GM12878 (cell line): ENCODE measurements around the gene PRKCD. TPM values are rescaled to one million over a fixed set of nuclear protein-coding genes. Genes with fewer than 3 reads are reported as not detected.

ENCODE experiments used
- ATAC-seq: fragments of 200-7000 bp; cut with Tn5 transposase; 3 replicates; pipeline ENCODE4 v1.9.1; 2020; ENCODE audit warnings: mild to moderate bottlenecking, moderate library complexity
- BruUV-seq: library from RNA; stranded (reverse); fragments of 400-500 nt; replicated peaks from 2 replicates; lab custom pipeline; 2021; lab: Mats Ljungman, UMichigan
- CTCF ChIA-PET: fragments of 300-600 bp; sonication (Branson Sonifier 250); formaldehyde crosslinking; extraction: SDS; loops from one replicate; lab custom pipeline; 2021; ENCODE audit warnings: inconsistent platforms; lab: Yijun Ruan, JAX
- POLR2A ChIA-PET: fragments of 350-600 bp; formaldehyde crosslinking; extraction: SDS; loops from one replicate; lab custom pipeline; 2021; ENCODE audit warnings: inconsistent platforms; lab: Charles Lee
- RAD21 ChIA-PET: fragments of 300-600 bp; sonication (Branson Sonifier 250); formaldehyde crosslinking; loops from one replicate; lab custom pipeline; 2023; ENCODE audit warnings: antibody characterized with exemption; ENCODE audit not compliant: unreplicated experiment; lab: Charles Lee
- SMC1A ChIA-PET: fragments of 300-600 bp; sonication (Branson Sonifier 250); formaldehyde crosslinking; loops from one replicate; lab custom pipeline; 2023; ENCODE audit not compliant: unreplicated experiment, uncharacterized antibody; lab: Charles Lee
- DNase-seq: peaks from one replicate; pipeline ENCODE4 v3.0.0-alpha.2; 2011; ENCODE audit warnings: low read depth, low spot score
- FAIRE-seq: peaks from 3 replicates; lab custom pipeline; 2011; peaks lifted over from hg19 to GRCh38; lab: Jason Lieb, UNC
- H2AFZ ChIP-seq: 2 replicates; pipeline ENCODE4 v1.6.0; 2011; ENCODE audit warnings: low read depth, low read length, control low read depth; ENCODE audit not compliant: control insufficient read depth
- H3K27ac ChIP-seq: 2 replicates; pipeline ENCODE4 v1.5.1; 2011; ENCODE audit warnings: control low read depth; ENCODE audit not compliant: control insufficient read depth, insufficient read depth
- H3K27me3 ChIP-seq, 2 experiments: replicated peaks in 1 of 2; 2 replicates each; pipeline versions ENCODE4 v1.6.0 to v1.6.1; 2011; ENCODE audit warnings: low read length in 1 of 2; ENCODE audit not compliant: control insufficient read depth in 2 of 2, insufficient read depth in 2 of 2
- H3K36me3 ChIP-seq, 2 experiments: 2 replicates each; pipeline ENCODE4 v1.5.1; 2011; ENCODE audit warnings: low read length in 1 of 2; ENCODE audit not compliant: control insufficient read depth in 2 of 2, insufficient read depth in 2 of 2
- H3K4me1 ChIP-seq: 2 replicates; pipeline ENCODE4 v1.6.1; 2011; ENCODE audit warnings: mild to moderate bottlenecking, low read length, moderate library complexity, mixed read lengths; ENCODE audit not compliant: control insufficient read depth, insufficient read depth
- H3K4me2 ChIP-seq: 2 replicates; pipeline ENCODE4 v1.6.0; 2011; ENCODE audit warnings: control low read depth; ENCODE audit not compliant: control insufficient read depth, insufficient read depth
- H3K4me3 ChIP-seq: fragments of 200-600 bp; sonication (generic); 2 replicates; pipeline ENCODE4 v1.5.1; 2016
- H3K79me2 ChIP-seq: 2 replicates; pipeline ENCODE4 v1.6.0; 2011; ENCODE audit warnings: low read length; ENCODE audit not compliant: control insufficient read depth, insufficient read depth
- H3K9ac ChIP-seq: 2 replicates; pipeline ENCODE4 v1.8.0; 2011; ENCODE audit warnings: low read length, control low read depth, mixed read lengths; ENCODE audit not compliant: control insufficient read depth, insufficient read depth
- H3K9me3 ChIP-seq: replicated peaks from 3 replicates; pipeline ENCODE4 v1.5.1; 2011; ENCODE audit warnings: mild to moderate bottlenecking, low read length; ENCODE audit not compliant: control insufficient read depth, insufficient read depth
- H4K20me1 ChIP-seq: 2 replicates; pipeline ENCODE4 v1.6.0; 2011; ENCODE audit not compliant: control insufficient read depth, insufficient read depth
- CBX5 ChIP-seq: sonication (generic); IDR thresholded peaks from 2 replicates; pipeline ENCODE4 v1.6.1; 2016; ENCODE audit warnings: low read depth, moderate library complexity, mild to moderate bottlenecking, inconsistent platforms
- ZNF687 ChIP-seq: fragments of 450-650 bp; IDR thresholded peaks from 2 replicates; pipeline ENCODE4 v1.6.1; 2017; ENCODE audit warnings: mild to moderate bottlenecking, moderate library complexity
- WGBS: methylation state at CpG from one replicate; pipeline ENCODE4 v1.1.6; 2016; ENCODE audit warnings: low lambda C conversion rate; ENCODE audit not compliant: insufficient replicate concordance, insufficient coverage; ENCODE audit errors: missing lambda C conversion rate; 5-methylcytosine and 5-hydroxymethylcytosine counted together
- in situ Hi-C: fragments of 300-500 bp; cut with MboI; formaldehyde crosslinking; loops from 9 replicates; pipeline ENCODE4 v1.14.3; 2018; ENCODE audit warnings: mixed read lengths
- intact Hi-C: fragments of 100-400 bp; cut with micrococcal nuclease; formaldehyde crosslinking; loops from one replicate; pipeline ENCODE4 v1.14.2; 2022; ENCODE audit not compliant: unreplicated experiment
- polyA plus RNA-seq, 11 experiments: library from polyadenylated mRNA; depleted of rRNA in 4 of 11; unstranded in 6 of 11; stranded (reverse) in 5 of 11; fragments of >200 nt; fragmentation: Nextera tagmentation in 4 of 11; fragmentation: Illumina TruSeq in 1 of 11; extraction: Ambion mirVana in 4 of 11; extraction: Trizol in 1 of 11; gene quantifications; 1 replicate in 1 of 11; 2 replicates in 10 of 11; pipeline versions ENCODE4 v1.2.1 to v1.2.3, GENCODE V29; 2011 to 2016; ENCODE audit warnings: inconsistent platforms in 2 of 11, missing spikeins in 2 of 11, low read depth in 1 of 11
- total RNA-seq, 4 experiments: library from RNA; depleted of rRNA in 3 of 4; stranded (reverse); fragments of >200 nt in 3 of 4; fragmentation: Illumina TruSeq in 1 of 4; extraction: Trizol in 1 of 4; gene quantifications; 2 replicates each; pipeline versions ENCODE4 v1.2.1 to v1.2.3, GENCODE V29; 2013 to 2021

Gene PRKCD
- total and polyA plus RNA-seq, 10 of the 15 experiments (the other 5 are each of a cell fraction or from before 2014, with no cell fraction given): 10.0 to 114 (median 42.4) TPM

DNA sequence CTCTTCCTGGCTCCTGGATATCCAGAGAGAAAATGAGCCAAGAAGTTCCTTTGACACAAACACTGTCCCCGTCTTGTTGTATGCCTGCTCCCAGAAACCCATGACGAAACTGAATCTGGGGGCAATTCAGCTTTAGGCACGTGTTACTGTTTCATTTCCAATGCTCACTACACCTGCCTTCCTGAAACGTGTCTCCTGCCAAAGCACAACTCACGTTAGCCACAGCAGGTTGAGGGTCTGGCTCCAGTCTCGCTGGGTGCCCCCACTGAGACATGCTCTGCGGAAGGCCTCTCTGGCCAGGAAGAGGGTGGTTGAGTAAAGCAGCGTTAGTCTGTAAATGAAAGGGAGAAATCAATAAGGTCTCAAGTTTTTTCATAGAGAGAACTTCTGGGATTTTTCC, 37.5 kb upstream of the PRKCD start:
- H3K9me3 ChIP-seq: no peaks in the 10 kb centered on the region
- no TSS peak for BruUV-seq
- H3K4me2 ChIP-seq: no peak overlapping the region

More for the DNA sequence above, 37.5 kb upstream of the PRKCD start:
- ChIA-PET SMC1A (interaction anchor here (1.7 to 8.9 kb wide), 2 partner anchors 7 to 73 kb away, joined by 9 to 67 read pairs; no protein-coding TSS in a partner anchor), POLR2A (interaction anchor here (1.5 kb wide), 1 partner anchor 73 kb away, joined by 4 read pairs; no protein-coding TSS in a partner anchor), RAD21 (no interaction called here), CTCF (interaction anchor here (1.3 to 16.5 kb wide), 6 partner anchors 9 to 163 kb away, joined by 3 to 303 read pairs (median 7); no protein-coding TSS in a partner anchor)
- Histone ChIP-seq H4K20me1 (no peaks in the 10 kb centered on the region), H3K27me3 (no peaks in the 10 kb centered on the region), H3K4me1 (no peaks in the 10 kb centered on the region), H3K27ac (no peak overlapping the region), H3K36me3 (peaks cover 22 to 44% of the 10 kb centered on the region in 2 experiments), H2AFZ (no peak overlapping the region), H3K4me3 (no peak overlapping the region), H3K79me2 (peaks cover 4% of the 10 kb centered on the region; the same call in 1 of the 2 replicates), H3K9ac (no peak overlapping the region)
- in situ Hi-C loops: no loop called here
- ATAC-seq: no peak
- DNase-seq: no peak
- WGBS: 85% methylated on average over 8 of the region's 8 CpGs
- FAIRE-seq: no peak
- intact Hi-C loops: no loop called here
- no peak for TF ChIP-seq CBX5
- TF ChIP-seq ZNF687: no peak
